ENCODE results near the gene MAP1LC3B2.

- no peak for TF ChIP-seq GLIS3 (CRISPR knock-in tag; IDR thresholded peaks at IDR 0.05)
- TF ChIP-seq PATZ1 (CRISPR knock-in tag; IDR thresholded peaks at IDR 0.05; ENCODE audit: borderline replicate concordance) = no peak
- TF ChIP-seq OSR1 (CRISPR knock-in tag; IDR thresholded peaks at IDR 0.05) = no peak
- TF ChIP-seq ZNF70 (CRISPR knock-in tag; IDR thresholded peaks at IDR 0.05) = no peak
- TF ChIP-seq RARB (CRISPR knock-in tag; IDR thresholded peaks at IDR 0.05) = no peak
- TF ChIP-seq ZFP30 (CRISPR knock-in tag; IDR thresholded peaks at IDR 0.05) = no peak
These were observed 8.0 kb upstream of the MAP1LC3B2 start for GRCh38 chr12:116551151-116551550.
